Parathyroid adenoma (tissue), 2 donors: ENCODE data around the gene SETX.

Experiments used
- H2AFZ ChIP-seq: fragments of 300-600 bp; sonication (generic); one replicate; pipeline ENCODE4 v1.7.0; 2017; ENCODE audit warnings: antibody characterized with exemption, mild to moderate bottlenecking
- H3K27ac ChIP-seq: fragments of 300-600 bp; sonication (generic); one replicate; pipeline ENCODE4 v1.7.0; 2017
- H3K27me3 ChIP-seq: fragments of 300-600 bp; sonication (generic); one replicate; pipeline ENCODE4 v1.7.0; 2017; ENCODE audit warnings: low read length; ENCODE audit not compliant: control insufficient read depth, insufficient read depth
- H3K36me3 ChIP-seq: fragments of 300-600 bp; sonication (generic); one replicate; pipeline ENCODE4 v1.7.0; 2017; ENCODE audit warnings: low read length; ENCODE audit not compliant: control insufficient read depth, insufficient read depth
- H3K4me1 ChIP-seq: fragments of 300-600 bp; sonication (generic); one replicate; pipeline ENCODE4 v1.7.0; 2017; ENCODE audit warnings: control low read depth
- H3K4me2 ChIP-seq: fragments of 300-600 bp; sonication (generic); one replicate; pipeline ENCODE4 v1.7.0; 2017; ENCODE audit warnings: low read length
- H3K4me3 ChIP-seq: fragments of 300-600 bp; sonication (generic); one replicate; pipeline ENCODE4 v1.7.0; 2017; ENCODE audit warnings: low read depth, low read length
- H3K79me2 ChIP-seq: fragments of 300-600 bp; sonication (generic); one replicate; pipeline ENCODE4 v1.7.0; 2017; ENCODE audit warnings: control low read depth
- H3K9ac ChIP-seq: fragments of 300-600 bp; sonication (generic); one replicate; pipeline ENCODE4 v1.7.0; 2017; ENCODE audit warnings: mild to moderate bottlenecking
- H3K9me3 ChIP-seq: fragments of 300-600 bp; sonication (generic); one replicate; pipeline ENCODE4 v1.7.0; 2017; ENCODE audit warnings: low read length; ENCODE audit not compliant: control insufficient read depth
- CTCF ChIP-seq: fragments of 300-600 bp; sonication (generic); IDR thresholded peaks from one replicate; pipeline ENCODE4 v1.7.0; 2017; ENCODE audit warnings: antibody characterized with exemption, mild to moderate bottlenecking
- donor health status: primary hyperparathyroidism.

SETX gene

GRCh38 chr9:132235125-132235524 is 119.7 kb downstream of the SETX start:
- Histone ChIP-seq H3K4me2 (no peak overlapping the region), H3K36me3 (no peaks in the 10 kb centered on the region), H3K4me1 (no peaks in the 10 kb centered on the region), H3K27ac (no peak overlapping the region), H2AFZ (no peak overlapping the region), H3K4me3 (no peak overlapping the region), H3K9ac (no peak overlapping the region), H3K27me3 (no peaks in the 10 kb centered on the region), H3K79me2 (no peaks in the 10 kb centered on the region), H3K9me3 (no peaks in the 10 kb centered on the region)
- no peak for TF ChIP-seq CTCF

DNA sequence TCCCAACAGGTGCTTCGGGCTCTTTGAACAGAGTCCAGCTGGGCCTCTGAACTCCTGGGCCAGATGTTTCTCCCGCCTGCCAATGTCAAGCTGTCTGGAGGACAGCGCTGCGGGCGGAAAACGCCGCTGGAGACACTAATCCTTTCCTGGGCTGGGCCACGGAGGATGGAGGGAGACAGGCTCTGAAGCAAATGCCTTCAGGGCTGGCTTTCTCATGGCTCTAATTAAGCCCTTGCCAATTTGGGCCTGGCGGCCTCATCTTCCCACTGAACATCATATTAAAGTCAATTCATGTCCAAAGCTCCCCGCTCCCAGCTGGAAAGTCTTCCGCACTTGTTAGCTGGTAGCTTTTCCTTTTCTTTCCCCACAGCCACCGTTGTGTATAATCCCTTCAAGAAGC is 120.3 kb downstream of the SETX start:
- Histone ChIP-seq H3K79me2 (no peaks in the 10 kb centered on the region), H3K27me3 (no peaks in the 10 kb centered on the region), H3K9ac (no peak overlapping the region), H3K9me3 (no peaks in the 10 kb centered on the region), H3K4me3 (no peak overlapping the region), H3K4me1 (no peaks in the 10 kb centered on the region), H2AFZ (no peak overlapping the region), H3K27ac (no peak overlapping the region), H3K4me2 (no peak overlapping the region), H3K36me3 (no peaks in the 10 kb centered on the region)
- TF ChIP-seq CTCF: no peak

DNA sequence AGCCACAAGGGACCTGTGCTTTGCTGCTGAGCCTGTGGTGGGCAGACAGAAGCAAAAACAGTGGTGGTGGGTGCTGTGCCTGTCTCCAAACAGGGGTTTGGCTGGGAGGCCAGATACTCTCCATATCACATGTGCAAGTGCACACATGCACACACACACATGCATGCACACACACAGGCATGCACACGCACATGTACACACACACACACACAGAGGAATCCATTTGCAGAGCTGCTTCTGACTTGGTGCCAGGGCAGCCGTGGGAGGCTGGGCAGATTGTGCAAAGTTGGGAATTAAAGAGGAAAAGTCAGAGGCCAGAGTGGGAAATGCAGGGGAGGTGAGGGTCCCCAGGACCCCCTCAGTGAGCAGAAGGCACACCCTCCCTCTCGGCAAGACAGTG is 121.6 kb downstream of the SETX start:
- Histone ChIP-seq H3K4me2 (no peak overlapping the region), H3K27me3 (no peaks in the 10 kb centered on the region), H3K79me2 (no peaks in the 10 kb centered on the region), H3K27ac (no peak overlapping the region), H3K36me3 (no peaks in the 10 kb centered on the region), H3K4me3 (no peak overlapping the region), H2AFZ (no peak overlapping the region), H3K9ac (no peak overlapping the region), H3K4me1 (no peaks in the 10 kb centered on the region), H3K9me3 (no peaks in the 10 kb centered on the region)
- no peak for TF ChIP-seq CTCF

GRCh38 chr9:132232522-132232921 is 122.3 kb downstream of the SETX start:
- Histone ChIP-seq H3K79me2 (no peaks in the 10 kb centered on the region), H2AFZ (no peak overlapping the region), H3K9me3 (no peaks in the 10 kb centered on the region), H3K27ac (no peak overlapping the region), H3K4me2 (no peak overlapping the region), H3K4me3 (no peak overlapping the region), H3K4me1 (no peaks in the 10 kb centered on the region), H3K27me3 (no peaks in the 10 kb centered on the region), H3K9ac (no peak overlapping the region), H3K36me3 (no peaks in the 10 kb centered on the region)
- no peak for TF ChIP-seq CTCF

DNA sequence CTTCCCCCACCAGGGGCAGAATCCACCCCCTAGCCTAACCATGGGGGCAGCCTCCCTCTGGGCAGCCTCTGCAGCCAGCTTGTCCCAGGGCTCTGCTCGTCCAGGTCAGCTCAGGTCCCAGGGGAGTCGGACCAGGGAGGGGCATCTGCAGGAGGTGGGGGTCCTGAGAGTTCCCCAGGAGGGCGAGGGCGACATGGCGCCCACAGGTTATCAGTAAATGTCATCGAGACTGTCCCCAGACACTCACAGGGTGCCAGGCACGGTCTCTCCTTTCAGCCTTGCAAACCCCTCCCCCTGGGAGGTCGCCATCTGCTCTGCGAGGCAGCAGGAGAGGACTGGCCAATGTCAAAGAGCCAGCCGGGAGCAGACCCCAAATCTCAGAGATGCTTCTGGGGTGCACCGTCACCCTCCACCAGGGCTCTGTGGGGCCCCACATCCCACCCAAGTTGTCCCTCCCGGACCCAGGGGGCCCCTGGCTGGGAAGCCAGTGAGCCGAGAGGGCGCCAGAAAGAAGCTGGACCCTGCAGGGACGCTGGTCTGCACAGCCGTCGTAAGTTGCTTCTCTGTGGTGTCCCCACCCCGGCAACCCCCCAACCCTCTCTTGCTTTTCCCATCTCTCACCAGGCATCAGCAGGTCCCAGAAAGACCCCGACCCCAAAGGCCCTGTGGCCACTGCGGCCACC is 123.6 kb downstream of the SETX start:
- Histone ChIP-seq H3K27me3 (no peaks in the 10 kb centered on the region), H3K27ac (no peak overlapping the region), H3K9ac (no peak overlapping the region), H3K79me2 (no peaks in the 10 kb centered on the region), H3K4me2 (no peak overlapping the region), H3K36me3 (no peaks in the 10 kb centered on the region), H3K9me3 (no peaks in the 10 kb centered on the region), H2AFZ (no peak overlapping the region), H3K4me3 (no peak overlapping the region), H3K4me1 (no peaks in the 10 kb centered on the region)
- no peak for TF ChIP-seq CTCF
